PFSK-1 (cell line): Measurements from ENCODE around the gene YBX2.

Source experiments
- FOXP2 ChIP-seq: optimal IDR thresholded peaks from 2 replicates; pipeline ENCODE3; 2011; ENCODE audit warnings: borderline replicate concordance, control low read depth, inconsistent platforms; ENCODE audit not compliant: insufficient read depth; ENCODE audit errors: extremely low read length, extremely low read depth
- POLR2AphosphoS5 ChIP-seq: IDR thresholded peaks from 2 replicates; pipeline ENCODE4 v1.6.1; 2012; ENCODE audit warnings: low read depth, mild to moderate bottlenecking, control low read depth, low read length, moderate library complexity
- REST ChIP-seq, 2 experiments: IDR thresholded peaks; 2 replicates each; pipeline versions ENCODE4 v1.6.1 to v1.8.0; 2011 to 2012; ENCODE audit warnings: low read depth in 2 of 2, low read length in 2 of 2, control low read depth in 1 of 2, inconsistent platforms in 1 of 2, mild to moderate bottlenecking in 1 of 2, moderate library complexity in 1 of 2; ENCODE audit not compliant: insufficient read depth in 1 of 2
- SIN3A ChIP-seq: IDR thresholded peaks from 2 replicates; pipeline ENCODE4 v1.6.1; 2012; ENCODE audit warnings: mild to moderate bottlenecking, low read length, moderate library complexity, borderline replicate concordance; ENCODE audit not compliant: insufficient read depth
- TAF1 ChIP-seq: IDR thresholded peaks from 2 replicates; pipeline ENCODE4 v1.6.1; 2012; ENCODE audit warnings: low read length, control low read depth, borderline replicate concordance; ENCODE audit not compliant: insufficient read depth

Gene YBX2

GRCh38 chr17:7307686-7308624, 13.5 kb upstream of the YBX2 start:
- TF ChIP-seq POLR2AphosphoS5 (no peak), REST (IDR thresholded peaks at IDR 0.05; ENCODE audit: insufficient read depth in 1 of 2, low read depth in 2 of 2, low read length in 2 of 2) (no peak), SIN3A (no peak)

- peak; percentile 79; the same call in 1 of the 2 replicates for TF ChIP-seq POLR2AphosphoS5
- peak; percentile 76 for TF ChIP-seq TAF1
- TF ChIP-seq FOXP2: no peak
- TF ChIP-seq REST (IDR thresholded peaks at IDR 0.05; ENCODE audit: insufficient read depth in 1 of 2, low read depth in 2 of 2, low read length in 2 of 2): peak in 1 of 2 experiments; percentile 5; a peak in 2 of 4 replicates
- no peak for TF ChIP-seq SIN3A
These were observed 12.7 kb upstream of the YBX2 start, which contains the start of gene EIF5A for GRCh38 chr17:7306911-7307685. EIF5A (plus strand) TSS chr17:7307628; CDS start chr17:7309636, 2,008 bp downstream.

GRCh38 chr17:7304179-7304578, 9.7 kb upstream of the YBX2 start:
- no peak for TF ChIP-seq SIN3A
- no peak for TF ChIP-seq TAF1
- no peak for TF ChIP-seq REST (IDR thresholded peaks at IDR 0.05; ENCODE audit: insufficient read depth in 1 of 2, low read depth in 2 of 2, low read length in 2 of 2)
- no peak for TF ChIP-seq POLR2AphosphoS5
- TF ChIP-seq FOXP2: no peak

DNA sequence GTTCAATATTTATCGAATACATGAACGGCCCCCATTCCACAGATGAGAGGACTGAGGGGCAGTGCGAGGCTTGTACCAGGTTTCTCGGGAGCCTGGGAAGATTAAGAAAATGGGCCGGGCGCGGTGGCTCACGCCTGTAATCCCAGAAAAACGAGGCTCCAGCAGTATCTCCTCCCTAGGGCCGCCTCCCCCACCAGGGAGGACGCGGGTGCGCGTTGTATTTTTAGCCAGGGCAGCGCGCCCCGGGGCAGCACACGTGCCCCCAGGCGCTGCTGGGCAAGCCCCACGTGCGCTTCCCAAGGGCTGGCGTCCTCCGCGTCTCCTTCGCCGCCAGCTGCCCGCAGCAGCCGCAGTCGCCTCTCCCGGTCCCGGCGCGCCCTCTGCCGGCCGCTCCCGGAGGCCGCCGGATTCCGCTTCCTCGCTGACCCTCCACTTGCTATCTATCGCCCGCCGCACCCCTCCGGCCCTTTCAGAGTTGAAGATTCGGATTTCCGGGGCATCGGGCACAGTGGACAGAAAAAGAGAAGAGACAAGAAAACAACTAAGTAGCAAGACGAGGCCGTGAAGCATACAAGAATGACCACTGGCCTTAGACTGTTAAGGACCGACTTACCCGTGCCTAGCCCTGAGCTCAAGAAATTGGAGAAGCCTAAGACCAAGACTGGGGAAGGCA, 1.9 kb upstream of the YBX2 start:
- TF ChIP-seq POLR2AphosphoS5 (no peak), REST (IDR thresholded peaks at IDR 0.05; ENCODE audit: insufficient read depth in 1 of 2, low read depth in 2 of 2, low read length in 2 of 2) (no peak), SIN3A (0 out of 2 replicates have a peak, but pooled peaks have one; percentile 48), FOXP2 (peak; percentile 85), TAF1 (no peak)
